Breast epithelium (tissue), 3 donors: ENCODE measurements around the gene TEAD4.

Experiments
- CTCF ChIP-seq, 3 donors: fragments of 450-650 bp; IDR thresholded peaks; one replicate each; pipeline ENCODE4 v1.5.1; 2016 to 2017; ENCODE audit warnings: antibody characterized with exemption in 3 of 3, mild to moderate bottlenecking in 3 of 3, moderate library complexity in 3 of 3
- POLR2A ChIP-seq: fragments of 450-650 bp; IDR thresholded peaks from one replicate; pipeline ENCODE4 v1.6.1; 2016; ENCODE audit warnings: antibody characterized with exemption, mild to moderate bottlenecking, moderate library complexity
- POLR2AphosphoS5 ChIP-seq, 3 donors: sonication (generic); formaldehyde crosslinking; IDR thresholded peaks; one replicate each; pipeline ENCODE4 v1.6.1; 2017; ENCODE audit warnings: antibody characterized with exemption in 3 of 3

- no peak for TF ChIP-seq CTCF (IDR thresholded peaks at IDR 0.05)
- TF ChIP-seq POLR2A: no peak
- no peak for TF ChIP-seq POLR2AphosphoS5 (IDR thresholded peaks at IDR 0.05)
These were observed at the start of gene TEAD4 for GRCh38 chr12:2959192-2959504.
